ENCODE measurements around the gene YPEL5.

YPEL5 gene

DNA sequence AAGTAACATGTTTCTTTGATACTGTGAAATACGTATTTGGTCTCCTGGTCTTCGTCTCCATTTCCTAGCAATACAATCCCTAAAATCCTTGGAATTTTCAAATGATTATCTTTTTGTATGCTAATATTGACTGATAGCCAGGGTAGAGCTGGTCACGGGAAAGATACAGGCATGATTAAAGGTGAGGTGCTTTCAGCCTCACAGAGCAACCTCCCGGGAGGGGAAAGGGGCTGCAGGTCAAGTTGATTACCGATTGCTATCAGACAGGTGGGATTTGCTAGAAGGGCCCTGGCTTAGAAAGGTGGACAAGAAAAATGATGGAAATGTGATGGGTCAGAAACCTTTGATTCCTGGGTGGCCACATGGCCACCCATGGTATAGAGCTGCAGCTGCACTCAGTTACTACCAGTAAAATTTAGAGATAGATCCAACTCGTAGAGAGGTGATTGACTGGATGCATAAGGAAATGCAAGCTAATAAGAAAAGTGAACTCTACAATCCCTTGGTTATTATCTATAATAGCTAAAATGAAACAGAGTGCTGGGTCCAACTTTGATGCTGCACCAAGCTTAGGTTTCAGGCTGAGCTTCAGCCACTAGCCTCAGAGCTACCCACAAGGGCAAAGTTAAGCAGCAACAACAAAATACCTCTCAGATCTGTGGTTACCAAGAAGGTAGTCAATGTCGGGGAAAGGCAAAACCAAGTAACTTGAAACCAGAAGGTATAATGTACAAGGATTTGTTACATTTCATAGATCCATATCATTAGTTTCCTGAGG lies 15.3 kb downstream of the YPEL5 start:
- peaks cover 5% of the 10 kb centered on the region; the same call in 1 of the 2 replicates for H3K36me3 ChIP-seq
- H3K9me3 ChIP-seq, result no peaks in the 10 kb centered on the region
- H3K4me3 ChIP-seq (ENCODE audit: low read depth, low read length), result no peak overlapping the region
- TF ChIP-seq, protein P1, sequence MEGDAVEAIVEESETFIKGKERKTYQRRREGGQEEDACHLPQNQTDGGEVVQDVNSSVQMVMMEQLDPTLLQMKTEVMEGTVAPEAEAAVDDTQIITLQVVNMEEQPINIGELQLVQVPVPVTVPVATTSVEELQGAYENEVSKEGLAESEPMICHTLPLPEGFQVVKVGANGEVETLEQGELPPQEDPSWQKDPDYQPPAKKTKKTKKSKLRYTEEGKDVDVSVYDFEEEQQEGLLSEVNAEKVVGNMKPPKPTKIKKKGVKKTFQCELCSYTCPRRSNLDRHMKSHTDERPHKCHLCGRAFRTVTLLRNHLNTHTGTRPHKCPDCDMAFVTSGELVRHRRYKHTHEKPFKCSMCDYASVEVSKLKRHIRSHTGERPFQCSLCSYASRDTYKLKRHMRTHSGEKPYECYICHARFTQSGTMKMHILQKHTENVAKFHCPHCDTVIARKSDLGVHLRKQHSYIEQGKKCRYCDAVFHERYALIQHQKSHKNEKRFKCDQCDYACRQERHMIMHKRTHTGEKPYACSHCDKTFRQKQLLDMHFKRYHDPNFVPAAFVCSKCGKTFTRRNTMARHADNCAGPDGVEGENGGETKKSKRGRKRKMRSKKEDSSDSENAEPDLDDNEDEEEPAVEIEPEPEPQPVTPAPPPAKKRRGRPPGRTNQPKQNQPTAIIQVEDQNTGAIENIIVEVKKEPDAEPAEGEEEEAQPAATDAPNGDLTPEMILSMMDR (IDR thresholded peaks at IDR 0.05; ENCODE audit: low read depth, low read length), result no peak
- no peaks in the 10 kb centered on the region for H3K4me1 ChIP-seq
- H3K27me3 ChIP-seq, result no peaks in the 10 kb centered on the region
- no peak for DNase-seq

DNA sequence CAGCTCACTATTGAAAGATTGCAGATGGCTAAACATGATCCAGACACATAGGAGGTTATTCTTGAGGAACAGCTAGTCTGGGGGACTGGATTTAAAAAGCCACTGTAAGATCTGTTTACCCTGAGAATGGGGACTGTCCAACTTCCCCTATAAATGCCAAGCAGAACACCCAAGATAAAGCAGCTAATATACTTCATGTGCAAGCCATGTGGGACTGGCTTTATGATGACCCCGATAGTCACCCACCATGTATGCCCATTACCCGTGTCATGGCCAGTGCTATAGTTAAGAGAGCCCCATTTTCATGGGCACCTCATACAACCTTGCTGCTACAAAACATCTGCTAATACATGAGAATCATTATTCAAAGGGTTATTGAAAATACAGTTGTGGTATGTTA lies 16.0 kb downstream of the YPEL5 start:
- Histone ChIP-seq H3K4me3 (ENCODE audit: low read depth, low read length) (no peak overlapping the region), H3K36me3 (peaks cover 3% of the 10 kb centered on the region; the same call in 1 of the 2 replicates), H3K9me3 (no peaks in the 10 kb centered on the region), H3K27me3 (no peaks in the 10 kb centered on the region), H3K4me1 (no peaks in the 10 kb centered on the region)
- TF ChIP-seq, protein P1 (IDR thresholded peaks at IDR 0.05; ENCODE audit: low read depth, low read length), result no peak
- no peak for DNase-seq

GRCh38 chr2:30164131-30164925 lies 17.5 kb downstream of the YPEL5 start:
- H3K4me3 ChIP-seq (ENCODE audit: low read depth, low read length), result no peak overlapping the region
- H3K4me1 ChIP-seq, result no peaks in the 10 kb centered on the region
- no peaks in the 10 kb centered on the region for H3K9me3 ChIP-seq
- no peaks in the 10 kb centered on the region for H3K27me3 ChIP-seq
- TF ChIP-seq, protein P1 (IDR thresholded peaks at IDR 0.05; ENCODE audit: low read depth, low read length), result no peak
- H3K36me3 ChIP-seq, result no peaks in the 10 kb centered on the region
- DNase-seq, result no peak

GRCh38 chr2:30165050-30165520 lies 18.3 kb downstream of the YPEL5 start:
- no peaks in the 10 kb centered on the region for H3K4me1 ChIP-seq
- peak; percentile 83 for DNase-seq
- H3K4me3 ChIP-seq (ENCODE audit: low read depth, low read length), result no peak overlapping the region
- no peaks in the 10 kb centered on the region for H3K9me3 ChIP-seq
- TF ChIP-seq, protein P1 (IDR thresholded peaks at IDR 0.05; ENCODE audit: low read depth, low read length), result peak; percentile 97
- no peaks in the 10 kb centered on the region for H3K36me3 ChIP-seq
- no peaks in the 10 kb centered on the region for H3K27me3 ChIP-seq

GRCh38 chr2:30165617-30166016 lies 18.8 kb downstream of the YPEL5 start:
- no peak for DNase-seq
- no peaks in the 10 kb centered on the region for H3K27me3 ChIP-seq
- no peaks in the 10 kb centered on the region for H3K36me3 ChIP-seq
- H3K4me3 ChIP-seq (ENCODE audit: low read depth, low read length), result no peak overlapping the region
- TF ChIP-seq, protein P1 (IDR thresholded peaks at IDR 0.05; ENCODE audit: low read depth, low read length), result no peak
- no peaks in the 10 kb centered on the region for H3K9me3 ChIP-seq
- H3K4me1 ChIP-seq, result no peaks in the 10 kb centered on the region

Data from BE2C (cell line).